Measurements from ENCODE around the gene SSBP2.

SSBP2 gene

DNA sequence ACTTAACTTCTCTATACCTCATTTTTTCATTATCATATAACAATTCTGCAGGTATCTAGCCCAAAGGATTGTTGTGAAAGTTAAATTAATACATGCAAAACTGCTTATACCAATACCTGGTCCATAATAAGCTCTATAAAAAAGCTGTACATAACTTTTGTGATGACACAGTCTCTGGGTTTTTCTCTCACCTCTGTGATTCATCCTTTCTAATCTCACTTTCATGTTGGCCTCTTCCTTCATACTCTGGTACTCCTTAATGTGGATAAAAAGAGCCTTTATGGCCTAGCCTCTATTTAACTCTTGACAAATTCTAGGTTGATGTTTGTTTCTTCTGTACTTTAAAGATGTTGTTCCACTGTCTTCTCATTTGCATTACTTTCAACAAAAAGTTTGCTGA lies 194.1 kb downstream of the SSBP2 start:
- DNase-seq (ENCODE audit: low read depth, low spot score) = no peak
- TF ChIP-seq, protein P1, sequence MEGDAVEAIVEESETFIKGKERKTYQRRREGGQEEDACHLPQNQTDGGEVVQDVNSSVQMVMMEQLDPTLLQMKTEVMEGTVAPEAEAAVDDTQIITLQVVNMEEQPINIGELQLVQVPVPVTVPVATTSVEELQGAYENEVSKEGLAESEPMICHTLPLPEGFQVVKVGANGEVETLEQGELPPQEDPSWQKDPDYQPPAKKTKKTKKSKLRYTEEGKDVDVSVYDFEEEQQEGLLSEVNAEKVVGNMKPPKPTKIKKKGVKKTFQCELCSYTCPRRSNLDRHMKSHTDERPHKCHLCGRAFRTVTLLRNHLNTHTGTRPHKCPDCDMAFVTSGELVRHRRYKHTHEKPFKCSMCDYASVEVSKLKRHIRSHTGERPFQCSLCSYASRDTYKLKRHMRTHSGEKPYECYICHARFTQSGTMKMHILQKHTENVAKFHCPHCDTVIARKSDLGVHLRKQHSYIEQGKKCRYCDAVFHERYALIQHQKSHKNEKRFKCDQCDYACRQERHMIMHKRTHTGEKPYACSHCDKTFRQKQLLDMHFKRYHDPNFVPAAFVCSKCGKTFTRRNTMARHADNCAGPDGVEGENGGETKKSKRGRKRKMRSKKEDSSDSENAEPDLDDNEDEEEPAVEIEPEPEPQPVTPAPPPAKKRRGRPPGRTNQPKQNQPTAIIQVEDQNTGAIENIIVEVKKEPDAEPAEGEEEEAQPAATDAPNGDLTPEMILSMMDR (IDR thresholded peaks at IDR 0.05; ENCODE audit: insufficient read depth, low read length, missing control alignments) = no peak
- CTCF ChIA-PET = no interaction called here
- no peak overlapping the region for H3K4me3 ChIP-seq (ENCODE audit: low read depth, low read length)
- POLR2A ChIA-PET = no interaction called here

- TF ChIP-seq, protein P1 (IDR thresholded peaks at IDR 0.05; ENCODE audit: insufficient read depth, low read length, missing control alignments) = no peak
- ChIA-PET POLR2A (no interaction called here), CTCF (no interaction called here)
- H3K4me3 ChIP-seq (ENCODE audit: low read depth, low read length) = no peak overlapping the region
- no peak for DNase-seq (ENCODE audit: low read depth, low spot score)
Measured at GRCh38 chr5:81555865-81556264, 195.0 kb downstream of the SSBP2 start.

DNA sequence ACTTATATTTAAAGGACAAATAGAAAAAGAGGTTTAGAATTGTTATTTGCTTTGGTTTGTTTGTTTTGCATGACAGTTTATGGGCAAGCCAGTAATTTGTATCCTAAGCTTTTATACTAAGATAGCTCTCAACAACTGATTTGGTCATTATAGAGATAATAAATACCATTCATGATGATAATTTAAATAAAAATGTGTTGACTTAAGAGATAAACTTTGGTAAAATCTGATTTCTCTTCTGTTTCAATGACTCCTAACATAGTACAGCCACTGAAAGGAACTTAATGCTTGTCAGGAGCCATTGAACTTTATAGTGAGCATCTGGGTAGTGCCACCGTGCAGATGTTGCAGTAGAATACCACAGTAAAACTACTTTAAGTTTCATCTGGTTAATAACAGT lies 196.2 kb downstream of the SSBP2 start:
- ChIA-PET POLR2A (no interaction called here), CTCF (no interaction called here)
- TF ChIP-seq, protein P1 (IDR thresholded peaks at IDR 0.05; ENCODE audit: insufficient read depth, low read length, missing control alignments) = no peak
- DNase-seq (ENCODE audit: low read depth, low spot score) = no peak
- no peak overlapping the region for H3K4me3 ChIP-seq (ENCODE audit: low read depth, low read length)

DNA sequence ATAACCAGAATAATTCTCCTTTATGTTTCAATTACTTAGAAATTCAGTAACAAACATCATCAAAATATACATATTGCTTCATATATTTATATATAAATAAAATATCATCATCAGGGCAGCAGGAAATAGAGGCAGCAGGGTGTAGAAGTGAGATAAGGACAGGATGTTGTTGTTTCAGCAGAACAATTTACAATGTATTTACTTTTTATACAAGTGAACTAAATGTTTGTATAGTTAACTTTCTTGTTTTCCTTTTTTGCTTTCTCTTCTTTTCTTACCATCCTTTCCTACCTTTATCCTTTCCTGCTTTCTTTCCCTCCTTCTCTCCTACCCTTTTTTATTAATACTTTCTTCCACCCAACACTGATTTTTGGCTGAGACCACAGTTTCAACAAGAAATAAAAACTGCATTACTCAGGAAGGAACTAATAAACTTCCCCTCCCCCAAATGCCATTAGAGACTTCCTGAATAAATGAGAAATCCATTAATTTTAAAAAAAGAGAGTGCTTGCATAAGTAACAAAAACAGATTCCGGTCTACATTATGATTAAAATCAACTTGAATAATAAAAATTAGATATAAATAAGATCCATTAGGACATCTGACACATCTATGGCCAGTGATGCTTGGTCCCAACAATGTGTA lies 197.2 kb downstream of the SSBP2 start:
- POLR2A ChIA-PET = no interaction called here

DNA sequence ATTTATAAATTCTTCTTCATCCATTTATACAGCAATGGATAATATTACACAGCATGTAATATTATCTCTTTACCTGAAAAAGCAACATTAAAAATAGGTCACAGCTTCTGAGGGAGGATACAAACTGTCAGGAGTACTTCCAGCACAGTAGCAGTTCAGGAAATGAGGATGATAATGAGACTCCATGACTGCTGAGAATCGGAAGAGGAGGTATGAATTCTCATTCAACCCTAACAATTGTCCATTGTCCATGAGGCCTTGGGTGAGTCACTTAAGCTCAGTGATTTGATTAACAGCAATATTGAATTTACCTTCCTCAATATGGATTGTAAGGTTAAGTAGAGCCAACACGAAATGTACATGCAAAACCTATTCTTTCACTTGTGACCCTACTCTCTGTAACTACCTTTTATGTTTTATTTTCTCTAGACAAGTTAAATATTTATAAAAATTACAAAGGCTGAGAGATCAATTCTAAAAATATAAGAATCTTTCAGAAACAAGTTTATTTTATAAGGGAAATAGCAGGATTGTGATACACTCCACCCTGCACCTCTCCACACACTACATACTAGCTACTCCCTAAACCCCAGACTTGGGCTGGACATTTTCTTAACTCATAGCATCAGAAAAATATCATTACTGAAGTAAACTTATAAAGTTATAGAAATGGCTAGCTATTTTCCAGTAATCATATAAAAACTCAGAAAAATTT lies 197.9 kb downstream of the SSBP2 start:
- TF ChIP-seq, protein P1 (IDR thresholded peaks at IDR 0.05; ENCODE audit: insufficient read depth, low read length, missing control alignments) = no peak
- no peak for DNase-seq (ENCODE audit: low read depth, low spot score)
- ChIA-PET POLR2A (no interaction called here), CTCF (no interaction called here)
- no peak overlapping the region for H3K4me3 ChIP-seq (ENCODE audit: low read depth, low read length)

More for the DNA sequence above, 197.2 kb downstream of the SSBP2 start:
- TF ChIP-seq, protein P1 (IDR thresholded peaks at IDR 0.05; ENCODE audit: insufficient read depth, low read length, missing control alignments) = no peak
- H3K4me3 ChIP-seq (ENCODE audit: low read depth, low read length) = no peak overlapping the region
- CTCF ChIA-PET = no interaction called here
- no peak for DNase-seq (ENCODE audit: low read depth, low spot score)

GRCh38 chr5:81549123-81549522 lies 201.8 kb downstream of the SSBP2 start:
- H3K4me3 ChIP-seq (ENCODE audit: low read depth, low read length) = no peak overlapping the region
- ChIA-PET CTCF (no interaction called here), POLR2A (no interaction called here)
- no peak for DNase-seq (ENCODE audit: low read depth, low spot score)
- TF ChIP-seq, protein P1 (IDR thresholded peaks at IDR 0.05; ENCODE audit: insufficient read depth, low read length, missing control alignments) = no peak
